ENCODE data around the gene GNB1L. TPM values are rescaled to one million over a fixed set of nuclear protein-coding genes. Genes with fewer than 3 reads are reported as not detected.
A peak's percentile ranks its signal among the peaks of the same experiment; 100 is the strongest.

Gene GNB1L
- total and polyA plus RNA-seq, 9 of the 15 experiments (the other 6 are each of a cell fraction or from before 2014, with no cell fraction given): 0.56 to 50.5 (median 10.2) TPM

DNA sequence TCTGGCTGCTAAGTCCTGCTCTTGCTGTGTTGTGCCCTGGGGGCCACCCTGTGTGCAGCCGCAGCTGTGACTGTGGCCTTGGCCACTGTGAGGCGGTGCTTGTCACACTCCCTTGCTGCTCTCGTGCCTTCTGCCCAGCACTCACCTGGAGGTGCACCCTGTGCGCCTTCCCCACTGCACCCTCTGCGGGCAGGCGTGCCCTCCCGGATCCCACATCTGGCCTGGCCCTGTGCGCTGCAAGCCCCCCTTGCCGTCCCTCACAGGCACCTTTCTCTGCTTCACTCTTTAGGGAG, 66.9 kb downstream of the GNB1L start:
- Histone ChIP-seq H3K27me3 (ENCODE audit: control insufficient read depth in 2 of 2, insufficient read depth in 2 of 2, low read length in 2 of 2) (0 out of 5 replicates have a peak, but pooled peaks cover 0 to 2% of the 10 kb centered on the region in 2 experiments), H2AFZ (ENCODE audit: low read depth, low read length) (no peak overlapping the region), H3K4me3 (no peak overlapping the region), H3K27ac (ENCODE audit: extremely low read depth, low read depth, low read length) (no peak overlapping the region), H3K79me2 (ENCODE audit: control insufficient read depth, insufficient read depth, low read length) (no peaks in the 10 kb centered on the region), H3K4me1 (replicated peaks in 1 of 2; ENCODE audit: control insufficient read depth in 2 of 2, insufficient read depth in 2 of 2, low read length in 2 of 2) (peaks cover 0 to 49% of the 10 kb centered on the region in 2 experiments; a peak in 2 of 5 replicates), H3K9ac (ENCODE audit: insufficient read depth in 1 of 2, low read depth in 2 of 2, low read length in 2 of 2) (peak overlapping the region in 1 of 2 experiments; percentile 46; a peak in 2 of 4 replicates), H3K36me3 (ENCODE audit: control insufficient read depth, insufficient read depth, low read length) (peaks cover 3% of the 10 kb centered on the region; the same call in 1 of the 3 replicates), H3K4me2 (ENCODE audit: insufficient read depth, low read length) (no peak overlapping the region), H3K9me1 (ENCODE audit: control insufficient read depth, insufficient read depth, low read length) (no peaks in the 10 kb centered on the region), H4K20me1 (replicated peaks; ENCODE audit: control insufficient read depth, insufficient read depth, low read length) (0 out of 2 replicates have a peak, but pooled peaks cover 4% of the 10 kb centered on the region), H3K9me3 (replicated peaks; ENCODE audit: control insufficient read depth, insufficient read depth, low read depth, low read length) (peaks cover 2% of the 10 kb centered on the region)
- WGBS (ENCODE audit: insufficient coverage, low coverage, missing lambda C conversion rate): 83% methylated on average over 9 of the region's 9 CpGs
- intact Hi-C loops (cut with micrococcal nuclease): no loop called here
- ChIA-PET CTCF (ENCODE audit: low intra/inter-chr PET ratio) (no interaction called here), POLR2A (interaction anchor here (0.6 to 16.8 kb wide), 6 partner anchors 9 to 98 kb away, joined by 3 to 205 read pairs (median 5); no protein-coding TSS in a partner anchor)
- no TSS peak for BruUV-seq (replicated peaks)
- FAIRE-seq: no peak
- DNase-seq (ENCODE audit: extremely low read depth in 1 of 4, low spot score in 3 of 4): no peak
- in situ Hi-C loops (cut with MboI): no loop called here
- peak; percentile 37 for ATAC-seq
- TF ChIP-seq ZNF184 (CRISPR knock-in tag; IDR thresholded peaks at IDR 0.05): no peak
- no peak for TF ChIP-seq TCF3 (CRISPR knock-in tag; IDR thresholded peaks at IDR 0.05)
- no peak for TF ChIP-seq MTF1 (CRISPR knock-in tag; IDR thresholded peaks at IDR 0.05; ENCODE audit: borderline replicate concordance)
- TF ChIP-seq, protein P1, sequence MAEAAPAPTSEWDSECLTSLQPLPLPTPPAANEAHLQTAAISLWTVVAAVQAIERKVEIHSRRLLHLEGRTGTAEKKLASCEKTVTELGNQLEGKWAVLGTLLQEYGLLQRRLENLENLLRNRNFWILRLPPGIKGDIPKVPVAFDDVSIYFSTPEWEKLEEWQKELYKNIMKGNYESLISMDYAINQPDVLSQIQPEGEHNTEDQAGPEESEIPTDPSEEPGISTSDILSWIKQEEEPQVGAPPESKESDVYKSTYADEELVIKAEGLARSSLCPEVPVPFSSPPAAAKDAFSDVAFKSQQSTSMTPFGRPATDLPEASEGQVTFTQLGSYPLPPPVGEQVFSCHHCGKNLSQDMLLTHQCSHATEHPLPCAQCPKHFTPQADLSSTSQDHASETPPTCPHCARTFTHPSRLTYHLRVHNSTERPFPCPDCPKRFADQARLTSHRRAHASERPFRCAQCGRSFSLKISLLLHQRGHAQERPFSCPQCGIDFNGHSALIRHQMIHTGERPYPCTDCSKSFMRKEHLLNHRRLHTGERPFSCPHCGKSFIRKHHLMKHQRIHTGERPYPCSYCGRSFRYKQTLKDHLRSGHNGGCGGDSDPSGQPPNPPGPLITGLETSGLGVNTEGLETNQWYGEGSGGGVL (CRISPR knock-in tag; IDR thresholded peaks at IDR 0.05): no peak
- no peak for TF ChIP-seq ZBTB8A (IDR thresholded peaks at IDR 0.05; ENCODE audit: partially characterized antibody)
- TF ChIP-seq YBX1 (IDR thresholded peaks at IDR 0.05): no peak
- TF ChIP-seq HDAC6 (IDR thresholded peaks at IDR 0.05; ENCODE audit: low read depth, low read length): no peak
- no peak for TF ChIP-seq ETV6 (IDR thresholded peaks at IDR 0.05; ENCODE audit: borderline replicate concordance in 1 of 2, low read depth in 2 of 2, low read length in 1 of 2)
- TF ChIP-seq ETV6 (CRISPR knock-in tag; IDR thresholded peaks at IDR 0.05; ENCODE audit: borderline replicate concordance): no peak
- no peak for TF ChIP-seq FOS (IDR thresholded peaks at IDR 0.05; ENCODE audit: extremely low read depth, insufficient read length)
- TF ChIP-seq ZNF384 (IDR thresholded peaks at IDR 0.05; ENCODE audit: low read depth, low read length): no peak
- TF ChIP-seq, protein P2, sequence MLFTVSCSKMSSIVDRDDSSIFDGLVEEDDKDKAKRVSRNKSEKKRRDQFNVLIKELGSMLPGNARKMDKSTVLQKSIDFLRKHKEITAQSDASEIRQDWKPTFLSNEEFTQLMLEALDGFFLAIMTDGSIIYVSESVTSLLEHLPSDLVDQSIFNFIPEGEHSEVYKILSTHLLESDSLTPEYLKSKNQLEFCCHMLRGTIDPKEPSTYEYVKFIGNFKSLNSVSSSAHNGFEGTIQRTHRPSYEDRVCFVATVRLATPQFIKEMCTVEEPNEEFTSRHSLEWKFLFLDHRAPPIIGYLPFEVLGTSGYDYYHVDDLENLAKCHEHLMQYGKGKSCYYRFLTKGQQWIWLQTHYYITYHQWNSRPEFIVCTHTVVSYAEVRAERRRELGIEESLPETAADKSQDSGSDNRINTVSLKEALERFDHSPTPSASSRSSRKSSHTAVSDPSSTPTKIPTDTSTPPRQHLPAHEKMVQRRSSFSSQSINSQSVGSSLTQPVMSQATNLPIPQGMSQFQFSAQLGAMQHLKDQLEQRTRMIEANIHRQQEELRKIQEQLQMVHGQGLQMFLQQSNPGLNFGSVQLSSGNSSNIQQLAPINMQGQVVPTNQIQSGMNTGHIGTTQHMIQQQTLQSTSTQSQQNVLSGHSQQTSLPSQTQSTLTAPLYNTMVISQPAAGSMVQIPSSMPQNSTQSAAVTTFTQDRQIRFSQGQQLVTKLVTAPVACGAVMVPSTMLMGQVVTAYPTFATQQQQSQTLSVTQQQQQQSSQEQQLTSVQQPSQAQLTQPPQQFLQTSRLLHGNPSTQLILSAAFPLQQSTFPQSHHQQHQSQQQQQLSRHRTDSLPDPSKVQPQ (CRISPR knock-in tag; IDR thresholded peaks at IDR 0.05; ENCODE audit: borderline replicate concordance): no peak
- TF ChIP-seq FOXM1 (IDR thresholded peaks at IDR 0.05; ENCODE audit: low read depth): no peak
- no peak for TF ChIP-seq FOXM1 (CRISPR knock-in tag; IDR thresholded peaks at IDR 0.05; ENCODE audit: low read depth)
- TF ChIP-seq STAT6 (CRISPR knock-in tag; IDR thresholded peaks at IDR 0.05): no peak
- TF ChIP-seq, protein P3, sequence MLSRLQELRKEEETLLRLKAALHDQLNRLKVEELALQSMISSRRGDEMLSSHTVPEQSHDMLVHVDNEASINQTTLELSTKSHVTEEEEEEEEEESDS (CRISPR knock-in tag; IDR thresholded peaks at IDR 0.05): no peak
- TF ChIP-seq FIP1L1 (IDR thresholded peaks at IDR 0.05; ENCODE audit: low read depth, low read length, poor library complexity, severe bottlenecking): no peak
